Renal cortex interstitium (tissue), 11 donors: ENCODE measurements around the gene INO80E. TPM values are rescaled to one million over a fixed set of nuclear protein-coding genes. Genes with fewer than 3 reads are reported as not detected.

ENCODE experiments used
- DNase-seq, 11 donors: peaks; one replicate each; pipeline ENCODE4 v3.0.0-alpha.2; 2013; ENCODE audit warnings: low read depth in 9 of 11, low spot score in 4 of 11; ENCODE audit errors: extremely low read depth in 1 of 11
- polyA plus RNA-seq, 3 donors: library from polyadenylated mRNA; unstranded; fragments of 120-200 nt; gene quantifications; one replicate each; pipeline ENCODE4 v1.2.1, GENCODE V29; 2013; ENCODE audit not compliant: insufficient read length in 3 of 3

The INO80E gene
- polyA plus RNA-seq, 3 donors, result 42.4 to 64.5 (median 53.7) TPM

DNA sequence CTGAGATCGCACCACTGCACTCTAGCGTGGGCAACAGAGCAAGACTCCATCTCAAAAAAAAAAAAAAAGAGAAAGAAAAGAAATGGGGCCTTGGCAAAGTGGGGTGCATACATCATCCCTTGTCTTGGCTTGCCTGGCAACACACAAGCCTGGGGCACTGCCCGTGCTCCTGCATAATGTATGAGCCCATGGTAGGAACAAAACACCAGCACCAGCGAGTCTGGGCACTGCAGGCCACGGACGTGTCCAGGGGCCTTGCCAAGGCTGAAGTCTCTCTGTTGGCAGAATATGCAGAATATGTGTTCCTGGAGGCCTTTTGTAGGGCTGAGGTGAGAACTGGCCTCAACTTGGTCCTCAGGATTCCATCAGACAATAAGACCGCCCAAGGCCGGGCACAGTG, 53.8 kb downstream of the INO80E start:
- no peak for DNase-seq

DNA sequence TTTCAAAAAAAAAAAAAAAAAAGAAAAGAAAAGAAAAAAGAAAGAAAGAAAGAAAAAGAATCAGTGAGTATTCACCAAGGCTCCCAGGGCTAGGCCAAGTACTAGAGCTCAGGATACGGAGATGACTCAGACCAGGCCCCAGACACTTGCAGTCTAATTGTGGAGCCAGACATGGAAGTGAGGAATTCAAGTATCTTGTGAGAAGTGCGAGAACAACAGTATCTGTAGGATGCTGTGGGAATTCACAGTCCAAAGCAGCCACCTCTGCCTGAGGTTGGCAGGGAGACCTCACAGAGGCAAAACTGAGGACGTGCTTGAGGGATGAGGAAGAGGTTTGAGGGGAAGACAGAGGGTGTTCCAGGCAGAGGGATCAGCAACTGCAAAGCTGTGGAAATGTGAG, 55.5 kb downstream of the INO80E start:
- no peak for DNase-seq

DNA sequence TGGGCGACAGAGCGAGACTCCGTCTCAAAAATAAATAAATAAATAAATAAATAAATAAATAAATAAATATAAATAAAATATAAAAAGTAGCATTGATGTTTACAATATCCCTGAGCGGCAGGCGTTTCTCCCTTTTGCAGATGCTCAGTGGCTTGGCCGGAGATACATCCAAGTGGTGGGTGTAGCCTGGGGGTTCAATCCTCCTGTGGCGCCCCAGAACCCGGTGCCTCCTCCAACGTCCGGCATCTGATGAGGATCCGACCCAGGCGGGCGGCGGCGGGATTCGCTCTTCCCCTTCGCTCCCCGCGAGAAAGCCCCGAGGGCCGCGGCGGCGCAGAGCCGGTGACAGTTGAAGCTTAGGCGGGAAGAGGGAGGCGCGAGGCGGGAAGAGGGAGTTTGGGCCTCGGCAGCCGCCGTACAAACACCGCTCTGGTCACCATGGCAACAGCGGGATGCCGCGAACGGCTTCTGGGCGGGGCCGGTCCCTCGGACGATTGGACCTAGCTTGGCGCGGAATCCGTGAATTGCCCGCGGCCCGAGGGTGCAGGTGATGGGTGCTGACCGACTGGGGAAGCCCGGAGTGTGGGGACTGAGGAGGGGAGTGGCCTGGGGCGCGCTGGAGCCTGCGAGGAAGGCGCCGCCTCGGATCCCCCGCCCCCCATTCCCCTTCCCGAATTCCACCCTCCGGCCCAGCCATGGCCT, 56.8 kb downstream of the INO80E start:
- peak in 9 of 11 donors; percentile 77 to 91 (median 85) for DNase-seq

DNA sequence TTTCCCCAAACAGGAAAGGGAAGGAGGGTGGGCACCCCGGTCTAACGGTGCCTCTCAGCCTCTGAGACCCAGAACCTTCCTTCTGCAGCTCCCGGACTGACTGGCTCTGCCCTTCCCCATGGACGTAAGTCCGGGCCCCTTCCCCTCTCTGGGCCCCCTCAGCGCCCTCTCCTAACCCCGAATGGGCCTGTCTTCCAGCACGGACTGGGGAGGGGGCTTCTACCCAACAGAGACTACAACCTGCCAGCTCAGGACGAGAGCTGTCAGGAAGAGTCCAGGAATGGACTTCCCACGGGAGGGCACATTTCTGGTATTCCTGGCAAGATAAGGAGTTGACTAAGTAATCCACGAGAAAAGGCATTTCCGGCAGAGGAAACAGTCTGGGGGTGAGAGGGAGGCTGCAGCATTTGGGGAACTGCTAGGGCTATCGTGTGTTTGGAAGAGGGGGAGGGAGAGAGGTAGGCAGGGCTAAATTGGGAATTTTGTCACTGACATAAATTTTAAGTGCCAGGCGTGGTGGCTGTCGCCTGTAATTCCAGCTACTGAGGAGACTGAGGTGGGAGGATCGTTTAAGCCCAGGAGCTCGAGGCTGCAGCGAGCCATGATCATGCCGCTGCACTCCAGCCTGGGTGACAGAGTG, 57.5 kb downstream of the INO80E start:
- no peak for DNase-seq

DNA sequence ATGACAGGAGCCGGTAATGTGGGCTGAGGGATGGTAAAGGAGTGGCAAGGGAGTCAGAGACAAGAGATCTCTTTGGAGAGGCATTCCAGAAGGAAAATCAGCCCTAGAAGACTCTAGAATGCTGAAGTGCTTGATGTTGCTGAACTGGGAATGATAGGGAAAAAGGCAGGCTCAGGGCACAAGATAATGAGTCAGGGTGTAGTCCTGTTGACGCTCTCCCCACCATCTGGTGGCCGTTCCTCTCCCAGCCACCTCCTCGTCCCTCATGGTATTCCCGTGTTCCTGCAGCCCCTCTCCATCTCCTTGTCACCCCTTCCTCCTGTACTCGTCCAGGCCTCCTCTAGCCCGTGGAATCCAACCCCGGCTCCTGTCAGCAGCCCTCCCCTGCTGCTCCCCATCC, 58.4 kb downstream of the INO80E start:
- no peak for DNase-seq

DNA sequence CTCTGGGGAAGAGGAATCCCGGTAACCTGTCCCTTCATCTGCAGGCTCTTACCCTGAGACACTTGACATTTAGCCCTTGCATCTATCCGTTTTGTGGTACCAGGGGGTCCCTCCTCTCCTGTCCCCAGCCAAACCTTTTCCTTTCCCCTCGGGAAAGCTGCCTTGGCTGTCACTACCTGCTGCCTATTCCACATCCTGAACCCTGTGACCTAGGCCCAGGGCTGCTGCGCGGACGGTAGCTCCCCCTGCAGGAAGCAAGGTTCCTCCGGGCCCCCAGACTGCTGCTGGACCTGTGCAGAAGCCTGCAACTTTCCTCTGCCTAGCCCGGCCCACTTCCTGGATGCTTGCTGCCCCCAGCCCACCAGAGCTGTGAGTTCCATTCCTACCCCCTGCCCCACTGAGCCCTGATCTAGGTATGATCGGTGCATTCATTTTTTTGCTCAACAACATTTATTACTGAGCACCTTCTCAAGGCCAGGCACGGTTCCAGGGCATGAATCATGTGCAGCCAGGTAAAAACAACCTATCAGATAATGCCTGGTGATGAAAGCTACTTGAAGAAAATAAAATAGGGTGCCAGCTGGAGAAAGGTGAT, 59.0 kb downstream of the INO80E start:
- no peak for DNase-seq

Other genes starting within 250 kb of the INO80E start
- under 1 TPM in 1 of 3 donors, not detected in 2; 0.09 TPM for gene ZG16, start 218.0 kb upstream of the INO80E start, polyA plus RNA-seq
- gene KIF22, start 205.5 kb upstream of the INO80E start, polyA plus RNA-seq, result 10 to 100 TPM; 63.8 to 78.5 (median 71.9) TPM
- gene MAZ, start 189.7 kb upstream of the INO80E start, polyA plus RNA-seq, result 100 to 1,000 TPM; 299 to 379 (median 301) TPM
- 10 to 100 TPM; 13.3 to 27.2 (median 18.1) TPM for gene PRRT2, start 184.0 kb upstream of the INO80E start, polyA plus RNA-seq
- gene PAGR1, start 180.1 kb upstream of the INO80E start, polyA plus RNA-seq, result 10 to 100 TPM; 30.9 to 48.0 (median 42.0) TPM
- 10 to 100 TPM; 13.6 to 29.9 (median 14.0) TPM for gene MVP, start 175.8 kb upstream of the INO80E start, polyA plus RNA-seq
- 100 to 1,000 TPM in 2 of 3 donors, 10 to 100 TPM in 1; 83.8 to 110 (median 108) TPM for gene CDIPT, start 133.0 kb upstream of the INO80E start, polyA plus RNA-seq
- 10 to 100 TPM in 2 of 3 donors, 1 to 10 TPM in 1; 8.2 to 12.5 (median 12.4) TPM for gene SEZ6L2, start 96.7 kb upstream of the INO80E start, polyA plus RNA-seq
- gene ASPHD1, start 95.8 kb upstream of the INO80E start, polyA plus RNA-seq, result 1 to 10 TPM in 1 of 3 donors, under 1 TPM in 2; 0.47 to 1.3 (median 0.80) TPM
- gene KCTD13, start 70.0 kb upstream of the INO80E start, polyA plus RNA-seq, result 10 to 100 TPM; 15.2 to 31.7 (median 16.6) TPM
- gene TMEM219, start 34.2 kb upstream of the INO80E start, polyA plus RNA-seq, result 100 to 1,000 TPM in 2 of 3 donors, 10 to 100 TPM in 1; 98.3 to 120 (median 107) TPM
- 10 to 100 TPM; 38.0 to 54.0 (median 52.6) TPM for gene TAOK2, start 22.4 kb upstream of the INO80E start, polyA plus RNA-seq
- 10 to 100 TPM; 16.4 to 22.1 (median 19.3) TPM for gene HIRIP3, start 624 bp upstream of the INO80E start, polyA plus RNA-seq
- gene DOC2A, start 14.8 kb downstream of the INO80E start, polyA plus RNA-seq, result 1 to 10 TPM; 2.2 to 5.2 (median 2.5) TPM
- not detected for gene C16orf92, start 27.0 kb downstream of the INO80E start, polyA plus RNA-seq
- gene TLCD3B, start 35.0 kb downstream of the INO80E start, polyA plus RNA-seq, result 1 to 10 TPM in 2 of 3 donors, under 1 TPM in 1; 0.65 to 1.8 (median 1.3) TPM
- 100 to 1,000 TPM; 472 to 699 (median 578) TPM for gene ALDOA, start 69.5 kb downstream of the INO80E start, polyA plus RNA-seq
- gene PPP4C, start 79.8 kb downstream of the INO80E start, polyA plus RNA-seq, result 100 to 1,000 TPM in 1 of 3 donors, 10 to 100 TPM in 2; 82.7 to 112 (median 88.1) TPM
- gene TBX6, start 95.7 kb downstream of the INO80E start, polyA plus RNA-seq, result 1 to 10 TPM; 1.1 to 1.7 (median 1.5) TPM
- gene YPEL3, start 100.0 kb downstream of the INO80E start, polyA plus RNA-seq, result 10 to 100 TPM; 43.9 to 79.8 (median 55.5) TPM
- 10 to 100 TPM; 11.3 to 14.0 (median 12.6) TPM for gene GDPD3, start 117.3 kb downstream of the INO80E start, polyA plus RNA-seq
- gene MAPK3, start 127.0 kb downstream of the INO80E start, polyA plus RNA-seq, result 10 to 100 TPM; 79.3 to 90.0 (median 82.7) TPM
- 10 to 100 TPM in 1 of 3 donors, 1 to 10 TPM in 2; 5.3 to 16.6 (median 8.6) TPM for gene CORO1A, start 187.4 kb downstream of the INO80E start, polyA plus RNA-seq
- 10 to 100 TPM; 26.0 to 39.1 (median 36.5) TPM for gene BOLA2B, start 197.4 kb downstream of the INO80E start, polyA plus RNA-seq
- 10 to 100 TPM; 22.3 to 39.8 (median 23.1) TPM for gene SLX1A, start 197.6 kb downstream of the INO80E start, polyA plus RNA-seq
- 10 to 100 TPM in 2 of 3 donors, 1 to 10 TPM in 1; 5.9 to 17.5 (median 10.7) TPM for gene SULT1A3, start 203.0 kb downstream of the INO80E start, polyA plus RNA-seq